A549 (cell line): ENCODE data around the gene TLE1. TPM values are rescaled to one million over a fixed set of nuclear protein-coding genes. Genes with fewer than 3 reads are reported as not detected.

Experiments used
- ATAC-seq, 2 experiments: fragments of 200-7000 bp in 1 of 2; fragments of >200 bp in 1 of 2; cut with Nextera tagmentation in 1 of 2; cut with Tn5 transposase in 1 of 2; 3 replicates each; pipeline versions ENCODE4 v1.8.0 to v1.9.1; 2018 to 2020; ENCODE audit warnings: mild to moderate bottlenecking in 1 of 2, moderate library complexity in 1 of 2
- CTCF ChIA-PET: fragments of 300-600 bp; sonication (Branson Sonifier 250); formaldehyde crosslinking; extraction: SDS; loops from one replicate; lab custom pipeline; 2021; ENCODE audit warnings: antibody characterized with exemption, inconsistent platforms; lab: Yijun Ruan, JAX
- POLR2A ChIA-PET: fragments of 350-600 bp; formaldehyde crosslinking; extraction: SDS; loops from one replicate; lab custom pipeline; 2021; ENCODE audit warnings: antibody characterized with exemption, inconsistent platforms; lab: Yijun Ruan, JAX
- DNase-seq, 2 experiments: peaks; one replicate each; pipeline versions ENCODE4 v3.0.0 to v3.0.0-alpha.2; 2011 to 2016; ENCODE audit warnings: low read depth in 1 of 2, low spot score in 1 of 2
- FAIRE-seq: peaks from 2 replicates; lab custom pipeline; 2011; peaks lifted over from hg19 to GRCh38; lab: Jason Lieb, UNC
- H3K27ac ChIP-seq, 2 experiments: fragments of >200 bp; sonication (Bioruptor Twin); formaldehyde crosslinking; 3 replicates each; pipeline ENCODE4 v1.5.1; 2016 to 2017
- H3K4me1 ChIP-seq: fragments of >200 bp; sonication (Bioruptor Twin); formaldehyde crosslinking; 3 replicates; pipeline ENCODE4 v1.6.1; 2016
- H3K4me2 ChIP-seq: fragments of >200 bp; sonication (Bioruptor Twin); formaldehyde crosslinking; 3 replicates; pipeline ENCODE4 v1.6.1; 2016
- H3K4me3 ChIP-seq: fragments of >200 bp; sonication (Bioruptor Twin); formaldehyde crosslinking; 3 replicates; pipeline ENCODE4 v1.5.1; 2016
- H3K9me3 ChIP-seq: fragments of >200 bp; sonication (Bioruptor Twin); formaldehyde crosslinking; 3 replicates; pipeline ENCODE4 v1.6.1; 2016
- ATOH8 ChIP-seq: fragments of 250-450 bp; sonication (Bioruptor Pico); IDR thresholded peaks from 2 replicates; pipeline ENCODE4 v1.5.0; 2020; ENCODE audit warnings: low read depth, mild to moderate bottlenecking, moderate library complexity
- BCL3 ChIP-seq: fragments of >200 bp; sonication (Bioruptor Twin); formaldehyde crosslinking; IDR thresholded peaks from 3 replicates; pipeline ENCODE4 v1.6.1; 2016
- BHLHE40 ChIP-seq: IDR thresholded peaks from 2 replicates; pipeline ENCODE4 v1.6.1; 2012; ENCODE audit warnings: low read depth, low read length, inconsistent platforms
- CBX2 ChIP-seq: fragments of 200-600 bp; sonication (generic); IDR thresholded peaks from 2 replicates; pipeline ENCODE4 v1.6.1; 2016; ENCODE audit warnings: low read depth, mild to moderate bottlenecking, borderline replicate concordance
- EHF ChIP-seq: fragments of 250-450 bp; sonication (Bioruptor Pico); IDR thresholded peaks from 2 replicates; pipeline ENCODE4 v1.5.0; 2020; ENCODE audit warnings: mild to moderate bottlenecking
- ELK1 ChIP-seq: fragments of 150-350 bp; IDR thresholded peaks from 2 replicates; pipeline ENCODE4 v1.6.1; 2014; ENCODE audit warnings: low read depth, mild to moderate bottlenecking, low read length
- EP300 ChIP-seq, 2 experiments: fragments of >200 bp; sonication (Bioruptor Twin); formaldehyde crosslinking; IDR thresholded peaks; 2 replicates in 1 of 2; 3 replicates in 1 of 2; pipeline ENCODE4 v1.6.1; 2016 to 2017
- FOSB ChIP-seq: fragments of 250-450 bp; sonication (Bioruptor Pico); IDR thresholded peaks from 2 replicates; pipeline ENCODE4 v1.5.0; 2020; ENCODE audit warnings: mild to moderate bottlenecking, moderate library complexity
- FOSL2 ChIP-seq, 2 experiments: fragments of 450-650 bp in 1 of 2; fragments of >200 bp in 1 of 2; sonication (Bioruptor Twin) in 1 of 2; formaldehyde crosslinking; IDR thresholded peaks; 2 replicates each; pipeline versions ENCODE4 v1.5.0 to v1.6.1; 2016 to 2020; ENCODE audit warnings: mild to moderate bottlenecking in 1 of 2, moderate library complexity in 1 of 2
- GATA3 ChIP-seq: IDR thresholded peaks from 2 replicates; pipeline ENCODE4 v1.6.1; 2012; ENCODE audit warnings: borderline replicate concordance
- HES2 ChIP-seq: fragments of >200 bp; sonication (Bioruptor Twin); formaldehyde crosslinking; IDR thresholded peaks from 2 replicates; pipeline ENCODE4 v1.6.1; 2016
- HMGXB4 ChIP-seq: fragments of 250-450 bp; sonication (Bioruptor Pico); IDR thresholded peaks from 2 replicates; pipeline ENCODE4 v1.5.0; 2021; ENCODE audit warnings: mild to moderate bottlenecking, moderate library complexity, borderline replicate concordance
- HOXA7 ChIP-seq: fragments of 250-450 bp; sonication (Bioruptor Pico); IDR thresholded peaks from 2 replicates; pipeline ENCODE4 v1.5.0; 2020; ENCODE audit warnings: mild to moderate bottlenecking, moderate library complexity
- HOXB13 ChIP-seq: fragments of 250-450 bp; sonication (Bioruptor Pico); IDR thresholded peaks from 2 replicates; pipeline ENCODE4 v1.5.0; 2020; ENCODE audit warnings: low read depth, mild to moderate bottlenecking, moderate library complexity
- JUNB ChIP-seq: fragments of >200 bp; sonication (Bioruptor Twin); formaldehyde crosslinking; IDR thresholded peaks from 2 replicates; pipeline ENCODE4 v1.6.1; 2016
- KDM1A ChIP-seq: fragments of 200-600 bp; sonication (generic); IDR thresholded peaks from 2 replicates; pipeline ENCODE4 v1.6.1; 2016; ENCODE audit warnings: low read depth, mild to moderate bottlenecking
- MYC ChIP-seq: IDR thresholded peaks from 2 replicates; pipeline ENCODE4 v1.6.1; 2012; ENCODE audit warnings: mild to moderate bottlenecking, inconsistent platforms, low read length, improper control_type of control experiment, borderline replicate concordance
- NR3C1 ChIP-seq: fragments of >200 bp; sonication (Bioruptor Twin); formaldehyde crosslinking; IDR thresholded peaks from 3 replicates; pipeline ENCODE4 v1.6.1; 2017
- POLR2AphosphoS2 ChIP-seq: conservative IDR thresholded peaks from 2 replicates; pipeline ENCODE4 v1.6.1; 2012; ENCODE audit warnings: low read length, improper control_type of control experiment, inconsistent platforms
- RARB ChIP-seq: fragments of 250-450 bp; sonication (Bioruptor Pico); IDR thresholded peaks from 2 replicates; pipeline ENCODE4 v1.8.0; 2021; ENCODE audit warnings: mild to moderate bottlenecking, moderate library complexity
- RCOR1 ChIP-seq: fragments of 150-350 bp; IDR thresholded peaks from 2 replicates; pipeline ENCODE4 v1.6.1; 2014; ENCODE audit warnings: antibody characterized with exemption, low read length, low read depth
- RFX5 ChIP-seq: fragments of 450-650 bp; IDR thresholded peaks from 2 replicates; pipeline ENCODE4 v1.7.1; 2014; ENCODE audit warnings: antibody characterized with exemption, mild to moderate bottlenecking, moderate library complexity
- RNF2 ChIP-seq: fragments of 200-600 bp; sonication (generic); IDR thresholded peaks from 2 replicates; pipeline ENCODE4 v1.6.1; 2016; ENCODE audit warnings: low read depth, mild to moderate bottlenecking, antibody characterized with exemption, moderate library complexity, borderline replicate concordance
- SREBF2 ChIP-seq: fragments of 450-650 bp; IDR thresholded peaks from 2 replicates; pipeline ENCODE4 v1.6.1; 2014; ENCODE audit warnings: mild to moderate bottlenecking, moderate library complexity
- TFCP2L1 ChIP-seq: fragments of 250-450 bp; sonication (Bioruptor Pico); IDR thresholded peaks from 2 replicates; pipeline ENCODE4 v1.5.0; 2021; ENCODE audit warnings: mild to moderate bottlenecking
- TP53 ChIP-seq: fragments of 250-450 bp; sonication (Bioruptor Pico); IDR thresholded peaks from 2 replicates; pipeline ENCODE4 v1.5.0; 2021; ENCODE audit warnings: mild to moderate bottlenecking, moderate library complexity
- ZC3H11A ChIP-seq: fragments of 450-650 bp; IDR thresholded peaks from 2 replicates; pipeline ENCODE4 v1.6.1; 2014; ENCODE audit warnings: antibody characterized with exemption, mild to moderate bottlenecking
- WGBS: methylation state at CpG from one replicate; pipeline ENCODE4 v1.1.6; 2017; ENCODE audit errors: missing lambda C conversion rate; 5-methylcytosine and 5-hydroxymethylcytosine counted together
- polyA plus RNA-seq, 4 experiments: library from polyadenylated mRNA; depleted of rRNA in 3 of 4; stranded (reverse); fragments of >200 nt; fragmentation: RNase III in 1 of 4; extraction: RNeasy Plus Mini Kit Qiagen cat#74134 plus additional on column Dnase treatment in 1 of 4; gene quantifications; 2 replicates in 3 of 4; 3 replicates in 1 of 4; pipeline ENCODE4 v1.2.3, GENCODE V29; 2011 to 2017

The TLE1 gene
- polyA plus RNA-seq, 2 of the 4 experiments (the other 2 are of a cell fraction): 45.8 to 117 TPM

GRCh38 chr9:81536242-81537025, 152.9 kb downstream of the TLE1 start:
- Histone ChIP-seq H3K27ac (peak overlapping the region; percentile 89 to 91), H3K4me3 (no peak overlapping the region), H3K4me2 (peak overlapping the region; percentile 70), H3K4me1 (peaks cover 52% of the 10 kb centered on the region), H3K9me3 (peaks cover 14% of the 10 kb centered on the region; the same call in 2 of the 3 replicates)
- TF ChIP-seq HOXA7 (CRISPR knock-in tag): no peak
- TF ChIP-seq TFCP2L1 (CRISPR knock-in tag): no peak
- no peak for TF ChIP-seq BHLHE40
- 0 out of 2 replicates have a peak, but pooled peaks have one; percentile 15 for TF ChIP-seq ATOH8 (CRISPR knock-in tag)
- TF ChIP-seq EHF (CRISPR knock-in tag): 0 out of 2 replicates have a peak, but pooled peaks have one; percentile 77
- no peak for TF ChIP-seq NR3C1
- 84% methylated on average over 9 of the region's 9 CpGs for WGBS
- DNase-seq: no peak
- FAIRE-seq: peak; percentile 28
- ATAC-seq: peak in 1 of 2 experiments; percentile 58; a peak in 1 of 6 replicates
- CTCF ChIA-PET: interaction anchor here (0.6 to 1.0 kb wide), 4 partner anchors 40 to 1071 kb away, joined by 3 to 4 read pairs (median 3); no protein-coding TSS in a partner anchor
- POLR2A ChIA-PET: interaction anchor here (0.8 kb wide), 1 partner anchor 52 kb away, joined by 3 read pairs; no protein-coding TSS in a partner anchor

DNA sequence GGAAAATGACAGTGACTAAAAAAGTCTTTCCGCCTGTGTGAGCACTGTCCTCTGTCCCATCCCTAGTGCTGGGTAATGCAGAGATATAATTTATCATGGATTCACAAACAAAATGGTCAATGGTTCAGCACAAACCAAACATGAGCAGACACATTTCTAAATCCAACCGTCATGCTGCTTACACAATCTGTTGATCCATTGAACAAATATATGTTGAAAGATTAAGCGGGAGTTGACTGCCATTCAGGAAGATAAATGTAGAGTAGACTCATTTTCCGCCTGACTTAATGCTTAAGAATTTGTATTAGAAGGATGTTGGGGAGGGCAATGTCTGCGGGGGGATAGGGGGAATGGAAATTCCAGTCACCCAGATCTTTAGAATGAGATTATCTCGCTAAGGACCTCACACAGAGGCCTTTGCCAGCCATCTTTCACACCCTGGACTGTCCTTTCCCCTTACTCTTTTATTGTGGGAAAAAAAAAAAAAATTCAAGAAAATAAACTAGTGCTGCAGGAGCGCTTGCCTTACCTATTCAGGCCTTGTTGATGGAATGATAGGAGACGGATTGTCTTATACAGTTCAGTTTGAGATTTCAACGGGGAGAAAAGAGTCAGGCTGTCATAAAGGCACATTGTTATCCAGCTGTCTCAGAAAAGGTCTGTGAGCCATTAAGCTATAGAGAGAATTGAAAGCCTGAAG, 153.7 kb downstream of the TLE1 start:
- FAIRE-seq (peak; percentile 100), ATAC-seq (peak; percentile 95), DNase-seq (peak; percentile 85 to 99)
- 2% methylated on average over 9 of the region's 9 CpGs for WGBS
- H3K4me3 ChIP-seq: no peak overlapping the region
- H3K4me1 ChIP-seq: peaks cover 54% of the 10 kb centered on the region
- peaks cover 14% of the 10 kb centered on the region; the same call in 2 of the 3 replicates for H3K9me3 ChIP-seq
- ChIA-PET POLR2A (interaction anchor here (0.8 kb wide), 1 partner anchor 53 kb away, joined by 3 read pairs; no protein-coding TSS in a partner anchor), CTCF (interaction anchor here (0.6 to 1.0 kb wide), 2 partner anchors 81 to 312 kb away, joined by 3 to 4 read pairs; no protein-coding TSS in a partner anchor)
- peak overlapping the region; percentile 89 to 91 for H3K27ac ChIP-seq
- peak overlapping the region; percentile 70 for H3K4me2 ChIP-seq
- TF ChIP-seq HOXB13 (CRISPR knock-in tag) (peak; percentile 60; the same call in 1 of the 2 replicates), HES2 (peak; percentile 100), JUNB (peak; percentile 100), ZC3H11A (no peak), FOSB (CRISPR knock-in tag) (no peak), RFX5 (no peak), ATOH8 (CRISPR knock-in tag) (no peak), CBX2 (no peak), FOSL2 (IDR thresholded peaks at IDR 0.05) (peak; percentile 98), FOSL2 (CRISPR knock-in tag; IDR thresholded peaks at IDR 0.05) (peak; percentile 99), NR3C1 (no peak), RNF2 (no peak), TP53 (no peak), HMGXB4 (CRISPR knock-in tag) (no peak), POLR2AphosphoS2 (no peak), SREBF2 (no peak), MYC (no peak), TFCP2L1 (CRISPR knock-in tag) (no peak), ELK1 (no peak), GATA3 (peak; percentile 100), KDM1A (no peak), BCL3 (peak; percentile 100), RCOR1 (no peak), RARB (CRISPR knock-in tag) (peak; percentile 86), EP300 (IDR thresholded peaks at IDR 0.05) (peak; percentile 100)
